WTC11 (cell line): Measurements from ENCODE around the gene CDIPT. TPM values are rescaled to one million over a fixed set of nuclear protein-coding genes. Genes with fewer than 3 reads are reported as not detected.
A peak's percentile ranks its signal among the peaks of the same experiment; 100 is the strongest.

Source experiments
- EMX1 ChIP-seq: fragments of 250-450 bp; sonication (Bioruptor Pico); IDR thresholded peaks from 2 replicates; pipeline ENCODE4 v1.8.0; 2021; ENCODE audit warnings: mild to moderate bottlenecking
- ESRRA ChIP-seq: sonication (generic); formaldehyde crosslinking; IDR thresholded peaks from 2 replicates; pipeline ENCODE4 v1.8.1; 2022; ENCODE audit warnings: mild to moderate bottlenecking, missing genetic modification reagents, borderline replicate concordance
- FOXK1 ChIP-seq: sonication (generic); formaldehyde crosslinking; IDR thresholded peaks from 2 replicates; pipeline ENCODE4 v1.8.0; 2022; ENCODE audit warnings: mild to moderate bottlenecking, moderate library complexity, missing genetic modification reagents
- HMGA2 ChIP-seq: fragments of 250-450 bp; sonication (Bioruptor Pico); IDR thresholded peaks from 2 replicates; pipeline ENCODE4 v1.4.0; 2021; ENCODE audit warnings: mild to moderate bottlenecking, moderate library complexity
- MYBL2 ChIP-seq: sonication (generic); formaldehyde crosslinking; IDR thresholded peaks from 2 replicates; pipeline ENCODE4 v1.8.1; 2023; ENCODE audit warnings: mild to moderate bottlenecking, moderate library complexity, missing genetic modification reagents
- NFYB ChIP-seq: sonication (generic); formaldehyde crosslinking; conservative IDR thresholded peaks from 2 replicates; pipeline ENCODE4 v1.8.0; 2022; ENCODE audit warnings: low read depth, missing genetic modification reagents
- NR3C1 ChIP-seq: sonication (generic); formaldehyde crosslinking; conservative IDR thresholded peaks from 2 replicates; pipeline ENCODE4 v1.8.1; 2023; ENCODE audit warnings: low read depth, mild to moderate bottlenecking, missing genetic modification reagents
- RELA ChIP-seq: sonication (generic); formaldehyde crosslinking; IDR thresholded peaks from 2 replicates; pipeline ENCODE4 v1.8.1; 2022; ENCODE audit warnings: missing genetic modification reagents, mild to moderate bottlenecking, borderline replicate concordance
- TCF7 ChIP-seq: sonication (generic); formaldehyde crosslinking; IDR thresholded peaks from 2 replicates; pipeline ENCODE4 v1.8.0; 2022; ENCODE audit warnings: mild to moderate bottlenecking, low read depth, missing genetic modification reagents, moderate library complexity
- ZBTB21 ChIP-seq: sonication (generic); formaldehyde crosslinking; IDR thresholded peaks from 2 replicates; pipeline ENCODE4 v1.8.1; 2023; ENCODE audit warnings: mild to moderate bottlenecking, missing genetic modification reagents, borderline replicate concordance
- ZNF232 ChIP-seq: sonication (generic); formaldehyde crosslinking; IDR thresholded peaks from 2 replicates; pipeline ENCODE4 v1.8.0; 2022; ENCODE audit warnings: mild to moderate bottlenecking, missing genetic modification reagents
- ZNF263 ChIP-seq: sonication (generic); formaldehyde crosslinking; IDR thresholded peaks from 2 replicates; pipeline ENCODE4 v1.8.1; 2022; ENCODE audit warnings: low read depth, mild to moderate bottlenecking, moderate library complexity, missing genetic modification reagents
- ZNF317 ChIP-seq: sonication (generic); formaldehyde crosslinking; IDR thresholded peaks from 2 replicates; pipeline ENCODE4 v1.8.1; 2023; ENCODE audit warnings: low read depth, mild to moderate bottlenecking, moderate library complexity, missing genetic modification reagents, borderline replicate concordance
- ZNF671 ChIP-seq: fragments of 250-450 bp; sonication (Bioruptor Pico); IDR thresholded peaks from 2 replicates; pipeline ENCODE4 v1.8.0; 2021; ENCODE audit warnings: mild to moderate bottlenecking
- total RNA-seq: library from RNA; stranded (reverse); gene quantifications from 3 replicates; pipeline ENCODE4 v1.2.3, GENCODE V29; 2021
- TF ChIP-seq, protein P1 (sequence below): sonication (generic); formaldehyde crosslinking; IDR thresholded peaks from 2 replicates; pipeline ENCODE4 v1.8.0; 2023; ENCODE audit warnings: missing genetic modification reagents
- TF ChIP-seq, protein P2 (sequence below): sonication (generic); formaldehyde crosslinking; conservative IDR thresholded peaks from 2 replicates; pipeline ENCODE4 v1.8.1; 2022; ENCODE audit warnings: mild to moderate bottlenecking, missing genetic modification reagents
- TF ChIP-seq, protein P3 (sequence below): sonication (generic); formaldehyde crosslinking; IDR thresholded peaks from 2 replicates; pipeline ENCODE4 v1.8.0; 2022; ENCODE audit warnings: missing genetic modification reagents
- TF ChIP-seq, protein P4 (sequence below): sonication (generic); formaldehyde crosslinking; IDR thresholded peaks from 2 replicates; pipeline ENCODE4 v1.8.0; 2022; ENCODE audit warnings: mild to moderate bottlenecking, missing genetic modification reagents
- TF ChIP-seq, protein P5 (sequence below): sonication (generic); formaldehyde crosslinking; IDR thresholded peaks from 2 replicates; pipeline ENCODE4 v1.8.1; 2022; ENCODE audit warnings: low read depth, missing genetic modification reagents, borderline replicate concordance
- TF ChIP-seq, protein P6 (sequence below): fragments of 250-450 bp; sonication (Bioruptor Pico); IDR thresholded peaks from 2 replicates; pipeline ENCODE4 v1.9.0; 2021; ENCODE audit warnings: mild to moderate bottlenecking, borderline replicate concordance
- TF ChIP-seq, protein P7 (sequence below): sonication (generic); formaldehyde crosslinking; IDR thresholded peaks from 2 replicates; pipeline ENCODE4 v1.8.1; 2023; ENCODE audit warnings: mild to moderate bottlenecking, missing genetic modification reagents, moderate library complexity
- TF ChIP-seq, protein P8 (sequence below): sonication (generic); formaldehyde crosslinking; IDR thresholded peaks from 2 replicates; pipeline ENCODE4 v1.8.1; 2022; ENCODE audit warnings: mild to moderate bottlenecking, moderate library complexity, missing genetic modification reagents

CDIPT gene
- total RNA-seq, 1 experiment from 2014 or later: 71.7 TPM

DNA sequence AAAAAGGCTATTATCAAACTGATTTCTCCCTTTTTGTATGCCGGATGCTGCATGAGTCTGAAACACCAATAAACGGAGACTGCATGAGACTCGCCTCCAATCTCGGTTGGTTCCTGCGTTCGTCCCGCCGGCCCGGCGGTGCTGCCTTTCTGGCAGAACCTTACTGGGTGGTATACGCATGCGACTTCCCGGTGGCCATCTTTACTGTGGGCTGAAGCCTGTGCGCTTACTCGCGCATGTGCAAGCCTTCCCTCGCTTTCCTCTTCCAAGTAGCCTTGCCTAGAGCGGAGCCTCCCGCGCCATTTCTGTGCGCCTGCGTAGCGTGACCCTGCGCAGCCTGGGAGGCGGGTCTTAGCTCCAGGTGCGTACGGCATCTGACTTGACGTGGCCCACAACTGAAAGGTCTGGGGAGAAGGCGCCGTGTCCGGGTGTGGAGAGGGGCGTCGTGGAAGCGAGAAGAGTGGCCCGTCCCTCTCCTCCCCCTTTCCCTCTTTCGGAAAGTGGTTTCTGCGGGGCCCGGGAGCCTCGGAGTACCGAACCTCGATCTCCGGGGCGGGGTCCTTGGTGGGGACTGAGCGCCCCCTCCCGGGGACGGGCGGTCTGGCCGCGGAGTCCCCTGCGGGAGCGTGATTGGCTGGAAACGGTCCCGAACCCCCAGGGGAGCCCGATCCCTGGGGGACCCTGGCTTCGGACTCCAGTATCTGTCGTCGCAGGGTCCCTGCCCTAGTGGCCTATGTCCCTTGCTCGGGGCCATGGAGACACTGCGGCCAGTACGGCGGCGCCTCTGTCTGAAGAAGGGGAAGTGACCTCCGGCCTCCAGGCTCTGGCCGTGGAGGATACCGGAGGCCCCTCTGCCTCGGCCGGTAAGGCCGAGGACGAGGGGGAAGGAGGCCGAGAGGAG is 47.0 kb downstream of the CDIPT start, which contains the start of gene PAGR1 (continued):
- TF ChIP-seq EMX1 (CRISPR knock-in tag): no peak
- no peak; the same call in 1 of the 2 replicates for TF ChIP-seq NFYB (CRISPR knock-in tag)
- TF ChIP-seq, protein P1, sequence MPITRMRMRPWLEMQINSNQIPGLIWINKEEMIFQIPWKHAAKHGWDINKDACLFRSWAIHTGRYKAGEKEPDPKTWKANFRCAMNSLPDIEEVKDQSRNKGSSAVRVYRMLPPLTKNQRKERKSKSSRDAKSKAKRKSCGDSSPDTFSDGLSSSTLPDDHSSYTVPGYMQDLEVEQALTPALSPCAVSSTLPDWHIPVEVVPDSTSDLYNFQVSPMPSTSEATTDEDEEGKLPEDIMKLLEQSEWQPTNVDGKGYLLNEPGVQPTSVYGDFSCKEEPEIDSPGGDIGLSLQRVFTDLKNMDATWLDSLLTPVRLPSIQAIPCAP (CRISPR knock-in tag): 0 out of 2 replicates have a peak, but pooled peaks have one; percentile 44
- TF ChIP-seq, protein P2, sequence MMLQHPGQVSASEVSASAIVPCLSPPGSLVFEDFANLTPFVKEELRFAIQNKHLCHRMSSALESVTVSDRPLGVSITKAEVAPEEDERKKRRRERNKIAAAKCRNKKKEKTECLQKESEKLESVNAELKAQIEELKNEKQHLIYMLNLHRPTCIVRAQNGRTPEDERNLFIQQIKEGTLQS (CRISPR knock-in tag): no peak
- TF ChIP-seq FOXK1 (CRISPR knock-in tag): peak; percentile 78
- TF ChIP-seq MYBL2 (CRISPR knock-in tag): peak; percentile 87
- TF ChIP-seq, protein P3, sequence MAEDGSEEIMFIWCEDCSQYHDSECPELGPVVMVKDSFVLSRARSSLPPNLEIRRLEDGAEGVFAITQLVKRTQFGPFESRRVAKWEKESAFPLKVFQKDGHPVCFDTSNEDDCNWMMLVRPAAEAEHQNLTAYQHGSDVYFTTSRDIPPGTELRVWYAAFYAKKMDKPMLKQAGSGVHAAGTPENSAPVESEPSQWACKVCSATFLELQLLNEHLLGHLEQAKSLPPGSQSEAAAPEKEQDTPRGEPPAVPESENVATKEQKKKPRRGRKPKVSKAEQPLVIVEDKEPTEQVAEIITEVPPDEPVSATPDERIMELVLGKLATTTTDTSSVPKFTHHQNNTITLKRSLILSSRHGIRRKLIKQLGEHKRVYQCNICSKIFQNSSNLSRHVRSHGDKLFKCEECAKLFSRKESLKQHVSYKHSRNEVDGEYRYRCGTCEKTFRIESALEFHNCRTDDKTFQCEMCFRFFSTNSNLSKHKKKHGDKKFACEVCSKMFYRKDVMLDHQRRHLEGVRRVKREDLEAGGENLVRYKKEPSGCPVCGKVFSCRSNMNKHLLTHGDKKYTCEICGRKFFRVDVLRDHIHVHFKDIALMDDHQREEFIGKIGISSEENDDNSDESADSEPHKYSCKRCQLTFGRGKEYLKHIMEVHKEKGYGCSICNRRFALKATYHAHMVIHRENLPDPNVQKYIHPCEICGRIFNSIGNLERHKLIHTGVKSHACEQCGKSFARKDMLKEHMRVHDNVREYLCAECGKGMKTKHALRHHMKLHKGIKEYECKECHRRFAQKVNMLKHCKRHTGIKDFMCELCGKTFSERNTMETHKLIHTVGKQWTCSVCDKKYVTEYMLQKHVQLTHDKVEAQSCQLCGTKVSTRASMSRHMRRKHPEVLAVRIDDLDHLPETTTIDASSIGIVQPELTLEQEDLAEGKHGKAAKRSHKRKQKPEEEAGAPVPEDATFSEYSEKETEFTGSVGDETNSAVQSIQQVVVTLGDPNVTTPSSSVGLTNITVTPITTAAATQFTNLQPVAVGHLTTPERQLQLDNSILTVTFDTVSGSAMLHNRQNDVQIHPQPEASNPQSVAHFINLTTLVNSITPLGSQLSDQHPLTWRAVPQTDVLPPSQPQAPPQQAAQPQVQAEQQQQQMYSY (CRISPR knock-in tag): 0 out of 2 replicates have a peak, but pooled peaks have one; percentile 7
- 0 out of 2 replicates have a peak, but pooled peaks have one; percentile 11 for TF ChIP-seq RELA (CRISPR knock-in tag)
- TF ChIP-seq ZNF317 (CRISPR knock-in tag): no peak
- TF ChIP-seq, protein P4, sequence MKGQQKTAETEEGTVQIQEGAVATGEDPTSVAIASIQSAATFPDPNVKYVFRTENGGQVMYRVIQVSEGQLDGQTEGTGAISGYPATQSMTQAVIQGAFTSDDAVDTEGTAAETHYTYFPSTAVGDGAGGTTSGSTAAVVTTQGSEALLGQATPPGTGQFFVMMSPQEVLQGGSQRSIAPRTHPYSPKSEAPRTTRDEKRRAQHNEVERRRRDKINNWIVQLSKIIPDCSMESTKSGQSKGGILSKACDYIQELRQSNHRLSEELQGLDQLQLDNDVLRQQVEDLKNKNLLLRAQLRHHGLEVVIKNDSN (CRISPR knock-in tag): no peak; the same call in 1 of the 2 replicates
- no peak for TF ChIP-seq TCF7
- no peak for TF ChIP-seq ZNF232 (CRISPR knock-in tag)
- TF ChIP-seq, protein P5, sequence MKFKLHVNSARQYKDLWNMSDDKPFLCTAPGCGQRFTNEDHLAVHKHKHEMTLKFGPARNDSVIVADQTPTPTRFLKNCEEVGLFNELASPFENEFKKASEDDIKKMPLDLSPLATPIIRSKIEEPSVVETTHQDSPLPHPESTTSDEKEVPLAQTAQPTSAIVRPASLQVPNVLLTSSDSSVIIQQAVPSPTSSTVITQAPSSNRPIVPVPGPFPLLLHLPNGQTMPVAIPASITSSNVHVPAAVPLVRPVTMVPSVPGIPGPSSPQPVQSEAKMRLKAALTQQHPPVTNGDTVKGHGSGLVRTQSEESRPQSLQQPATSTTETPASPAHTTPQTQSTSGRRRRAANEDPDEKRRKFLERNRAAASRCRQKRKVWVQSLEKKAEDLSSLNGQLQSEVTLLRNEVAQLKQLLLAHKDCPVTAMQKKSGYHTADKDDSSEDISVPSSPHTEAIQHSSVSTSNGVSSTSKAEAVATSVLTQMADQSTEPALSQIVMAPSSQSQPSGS: no peak
- TF ChIP-seq, protein P6, sequence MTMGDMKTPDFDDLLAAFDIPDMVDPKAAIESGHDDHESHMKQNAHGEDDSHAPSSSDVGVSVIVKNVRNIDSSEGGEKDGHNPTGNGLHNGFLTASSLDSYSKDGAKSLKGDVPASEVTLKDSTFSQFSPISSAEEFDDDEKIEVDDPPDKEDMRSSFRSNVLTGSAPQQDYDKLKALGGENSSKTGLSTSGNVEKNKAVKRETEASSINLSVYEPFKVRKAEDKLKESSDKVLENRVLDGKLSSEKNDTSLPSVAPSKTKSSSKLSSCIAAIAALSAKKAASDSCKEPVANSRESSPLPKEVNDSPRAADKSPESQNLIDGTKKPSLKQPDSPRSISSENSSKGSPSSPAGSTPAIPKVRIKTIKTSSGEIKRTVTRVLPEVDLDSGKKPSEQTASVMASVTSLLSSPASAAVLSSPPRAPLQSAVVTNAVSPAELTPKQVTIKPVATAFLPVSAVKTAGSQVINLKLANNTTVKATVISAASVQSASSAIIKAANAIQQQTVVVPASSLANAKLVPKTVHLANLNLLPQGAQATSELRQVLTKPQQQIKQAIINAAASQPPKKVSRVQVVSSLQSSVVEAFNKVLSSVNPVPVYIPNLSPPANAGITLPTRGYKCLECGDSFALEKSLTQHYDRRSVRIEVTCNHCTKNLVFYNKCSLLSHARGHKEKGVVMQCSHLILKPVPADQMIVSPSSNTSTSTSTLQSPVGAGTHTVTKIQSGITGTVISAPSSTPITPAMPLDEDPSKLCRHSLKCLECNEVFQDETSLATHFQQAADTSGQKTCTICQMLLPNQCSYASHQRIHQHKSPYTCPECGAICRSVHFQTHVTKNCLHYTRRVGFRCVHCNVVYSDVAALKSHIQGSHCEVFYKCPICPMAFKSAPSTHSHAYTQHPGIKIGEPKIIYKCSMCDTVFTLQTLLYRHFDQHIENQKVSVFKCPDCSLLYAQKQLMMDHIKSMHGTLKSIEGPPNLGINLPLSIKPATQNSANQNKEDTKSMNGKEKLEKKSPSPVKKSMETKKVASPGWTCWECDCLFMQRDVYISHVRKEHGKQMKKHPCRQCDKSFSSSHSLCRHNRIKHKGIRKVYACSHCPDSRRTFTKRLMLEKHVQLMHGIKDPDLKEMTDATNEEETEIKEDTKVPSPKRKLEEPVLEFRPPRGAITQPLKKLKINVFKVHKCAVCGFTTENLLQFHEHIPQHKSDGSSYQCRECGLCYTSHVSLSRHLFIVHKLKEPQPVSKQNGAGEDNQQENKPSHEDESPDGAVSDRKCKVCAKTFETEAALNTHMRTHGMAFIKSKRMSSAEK (CRISPR knock-in tag): no peak
- TF ChIP-seq ZNF263 (CRISPR knock-in tag): 0 out of 2 replicates have a peak, but pooled peaks have one; percentile 56
- no peak; the same call in 1 of the 2 replicates for TF ChIP-seq NR3C1
- TF ChIP-seq ZNF671 (CRISPR knock-in tag): no peak
- TF ChIP-seq ESRRA (CRISPR knock-in tag): no peak
- TF ChIP-seq HMGA2: no peak
- TF ChIP-seq, protein P7, sequence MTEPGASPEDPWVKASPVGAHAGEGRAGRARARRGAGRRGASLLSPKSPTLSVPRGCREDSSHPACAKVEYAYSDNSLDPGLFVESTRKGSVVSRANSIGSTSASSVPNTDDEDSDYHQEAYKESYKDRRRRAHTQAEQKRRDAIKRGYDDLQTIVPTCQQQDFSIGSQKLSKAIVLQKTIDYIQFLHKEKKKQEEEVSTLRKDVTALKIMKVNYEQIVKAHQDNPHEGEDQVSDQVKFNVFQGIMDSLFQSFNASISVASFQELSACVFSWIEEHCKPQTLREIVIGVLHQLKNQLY: 0 out of 2 replicates have a peak, but pooled peaks have one; percentile 33
- TF ChIP-seq, protein P8, sequence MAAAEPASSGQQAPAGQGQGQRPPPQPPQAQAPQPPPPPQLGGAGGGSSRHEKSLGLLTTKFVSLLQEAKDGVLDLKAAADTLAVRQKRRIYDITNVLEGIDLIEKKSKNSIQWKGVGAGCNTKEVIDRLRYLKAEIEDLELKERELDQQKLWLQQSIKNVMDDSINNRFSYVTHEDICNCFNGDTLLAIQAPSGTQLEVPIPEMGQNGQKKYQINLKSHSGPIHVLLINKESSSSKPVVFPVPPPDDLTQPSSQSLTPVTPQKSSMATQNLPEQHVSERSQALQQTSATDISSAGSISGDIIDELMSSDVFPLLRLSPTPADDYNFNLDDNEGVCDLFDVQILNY: peak; percentile 62
- no peak for TF ChIP-seq ZBTB21 (CRISPR knock-in tag)
